A673 (cell line): ENCODE results near the gene STXBP5.

Experiments
- EZH2 ChIP-seq: fragments of 200-600 bp; sonication (generic); IDR thresholded peaks from 2 replicates; pipeline ENCODE4 v1.6.1; 2017; ENCODE audit warnings: borderline replicate concordance, low read depth, mild to moderate bottlenecking, mixed read lengths, antibody characterized with exemption, low read length; ENCODE audit not compliant: poor library complexity, severe bottlenecking
- TF ChIP-seq, protein P1 (sequence below): fragments of 300-800, 200-600 bp; sonication (generic); conservative IDR thresholded peaks from 2 replicates; pipeline ENCODE4 v1.5.1; 2017; ENCODE audit warnings: low read depth, mild to moderate bottlenecking, antibody characterized with exemption, low read length, moderate library complexity, mixed read lengths

DNA sequence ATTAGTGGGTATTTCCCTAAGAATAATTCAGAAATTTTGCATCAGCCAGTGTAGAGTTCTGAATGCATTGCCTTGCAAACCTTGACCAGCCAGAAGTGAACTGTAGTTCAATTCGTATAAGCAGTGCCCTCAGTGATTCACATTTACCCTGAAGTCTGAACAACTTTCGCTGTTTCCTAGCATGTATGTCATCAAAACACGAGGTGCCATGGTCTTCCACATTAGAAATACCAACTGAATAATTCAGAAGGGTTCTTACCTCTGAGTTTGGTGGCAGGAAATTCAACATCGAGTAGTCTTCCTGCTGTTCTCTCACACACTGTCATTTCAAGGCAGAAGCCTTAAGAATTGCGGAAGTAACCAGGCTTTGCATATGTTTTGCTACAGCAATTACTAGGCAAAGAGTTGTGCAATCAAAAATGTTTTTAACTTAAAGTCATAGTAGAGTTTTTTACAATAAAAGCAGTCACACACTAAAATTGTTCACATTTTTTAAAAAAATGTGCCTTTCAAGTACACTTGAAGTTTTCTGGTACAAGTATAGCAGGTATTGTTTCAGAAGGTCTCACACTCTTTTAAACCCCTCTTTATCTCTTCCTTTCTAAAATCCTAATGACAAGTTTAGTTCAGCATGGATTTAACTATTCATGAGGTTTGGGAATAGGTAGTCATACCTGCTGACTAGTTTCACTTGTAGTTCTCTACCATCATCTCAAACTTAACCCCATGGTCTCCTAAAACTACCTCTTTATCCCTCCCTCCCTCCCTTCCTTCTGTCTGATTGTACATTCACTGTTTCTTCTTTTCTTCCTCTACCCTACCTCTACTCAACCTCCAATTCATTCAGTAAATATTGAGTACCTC lies 118.3 kb downstream of the STXBP5 start:
- no peak for TF ChIP-seq EZH2
- TF ChIP-seq, protein P1, sequence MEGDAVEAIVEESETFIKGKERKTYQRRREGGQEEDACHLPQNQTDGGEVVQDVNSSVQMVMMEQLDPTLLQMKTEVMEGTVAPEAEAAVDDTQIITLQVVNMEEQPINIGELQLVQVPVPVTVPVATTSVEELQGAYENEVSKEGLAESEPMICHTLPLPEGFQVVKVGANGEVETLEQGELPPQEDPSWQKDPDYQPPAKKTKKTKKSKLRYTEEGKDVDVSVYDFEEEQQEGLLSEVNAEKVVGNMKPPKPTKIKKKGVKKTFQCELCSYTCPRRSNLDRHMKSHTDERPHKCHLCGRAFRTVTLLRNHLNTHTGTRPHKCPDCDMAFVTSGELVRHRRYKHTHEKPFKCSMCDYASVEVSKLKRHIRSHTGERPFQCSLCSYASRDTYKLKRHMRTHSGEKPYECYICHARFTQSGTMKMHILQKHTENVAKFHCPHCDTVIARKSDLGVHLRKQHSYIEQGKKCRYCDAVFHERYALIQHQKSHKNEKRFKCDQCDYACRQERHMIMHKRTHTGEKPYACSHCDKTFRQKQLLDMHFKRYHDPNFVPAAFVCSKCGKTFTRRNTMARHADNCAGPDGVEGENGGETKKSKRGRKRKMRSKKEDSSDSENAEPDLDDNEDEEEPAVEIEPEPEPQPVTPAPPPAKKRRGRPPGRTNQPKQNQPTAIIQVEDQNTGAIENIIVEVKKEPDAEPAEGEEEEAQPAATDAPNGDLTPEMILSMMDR = no peak
